Tibial nerve (tissue), 3 donors: ENCODE results near the gene GDPD1.

ENCODE experiments used
- POLR2A ChIP-seq, 2 donors: fragments of 450-650 bp; IDR thresholded peaks; one replicate each; pipeline ENCODE4 v1.6.1; 2017; ENCODE audit warnings: antibody characterized with exemption in 2 of 2, mild to moderate bottlenecking in 2 of 2, moderate library complexity in 2 of 2
- TF ChIP-seq, protein P1 (sequence below), 5 experiments: fragments of 200-600 bp in 3 of 5; fragments of 450-650 bp in 2 of 5; sonication (generic) in 3 of 5; IDR thresholded peaks; one replicate each; pipeline ENCODE4 v1.5.1; 2016 to 2019; ENCODE audit warnings: antibody characterized with exemption in 5 of 5, mild to moderate bottlenecking in 3 of 5, moderate library complexity in 2 of 5

DNA sequence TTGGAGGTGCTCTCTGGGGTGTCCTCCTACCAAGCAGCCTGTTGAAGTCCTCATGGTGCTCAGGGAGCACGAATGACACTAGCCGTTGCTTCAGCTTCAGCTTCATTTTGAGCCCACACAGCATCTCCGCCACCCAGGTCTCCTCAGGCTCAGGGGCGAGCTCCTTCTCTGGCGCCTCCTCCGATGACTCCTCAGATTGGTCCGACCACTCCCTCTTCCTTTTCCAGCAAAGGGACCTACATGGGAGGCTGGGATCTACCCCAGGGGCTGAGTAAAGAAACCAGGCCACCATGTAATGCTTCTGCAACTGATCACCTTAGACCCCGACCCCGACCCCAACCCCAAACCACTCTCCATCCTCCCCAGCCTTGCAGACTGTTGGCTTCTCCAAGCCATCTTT, 38.8 kb upstream of the GDPD1 start:
- TF ChIP-seq, protein P1, sequence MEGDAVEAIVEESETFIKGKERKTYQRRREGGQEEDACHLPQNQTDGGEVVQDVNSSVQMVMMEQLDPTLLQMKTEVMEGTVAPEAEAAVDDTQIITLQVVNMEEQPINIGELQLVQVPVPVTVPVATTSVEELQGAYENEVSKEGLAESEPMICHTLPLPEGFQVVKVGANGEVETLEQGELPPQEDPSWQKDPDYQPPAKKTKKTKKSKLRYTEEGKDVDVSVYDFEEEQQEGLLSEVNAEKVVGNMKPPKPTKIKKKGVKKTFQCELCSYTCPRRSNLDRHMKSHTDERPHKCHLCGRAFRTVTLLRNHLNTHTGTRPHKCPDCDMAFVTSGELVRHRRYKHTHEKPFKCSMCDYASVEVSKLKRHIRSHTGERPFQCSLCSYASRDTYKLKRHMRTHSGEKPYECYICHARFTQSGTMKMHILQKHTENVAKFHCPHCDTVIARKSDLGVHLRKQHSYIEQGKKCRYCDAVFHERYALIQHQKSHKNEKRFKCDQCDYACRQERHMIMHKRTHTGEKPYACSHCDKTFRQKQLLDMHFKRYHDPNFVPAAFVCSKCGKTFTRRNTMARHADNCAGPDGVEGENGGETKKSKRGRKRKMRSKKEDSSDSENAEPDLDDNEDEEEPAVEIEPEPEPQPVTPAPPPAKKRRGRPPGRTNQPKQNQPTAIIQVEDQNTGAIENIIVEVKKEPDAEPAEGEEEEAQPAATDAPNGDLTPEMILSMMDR (IDR thresholded peaks at IDR 0.05): no peak
- TF ChIP-seq POLR2A (IDR thresholded peaks at IDR 0.05): no peak
